Measurements from ENCODE around the gene DNAAF8. TPM values are rescaled to one million over a fixed set of nuclear protein-coding genes. Genes with fewer than 3 reads are reported as not detected.

The DNAAF8 gene
- total RNA-seq, 1 donor, result 1.7 TPM

DNA sequence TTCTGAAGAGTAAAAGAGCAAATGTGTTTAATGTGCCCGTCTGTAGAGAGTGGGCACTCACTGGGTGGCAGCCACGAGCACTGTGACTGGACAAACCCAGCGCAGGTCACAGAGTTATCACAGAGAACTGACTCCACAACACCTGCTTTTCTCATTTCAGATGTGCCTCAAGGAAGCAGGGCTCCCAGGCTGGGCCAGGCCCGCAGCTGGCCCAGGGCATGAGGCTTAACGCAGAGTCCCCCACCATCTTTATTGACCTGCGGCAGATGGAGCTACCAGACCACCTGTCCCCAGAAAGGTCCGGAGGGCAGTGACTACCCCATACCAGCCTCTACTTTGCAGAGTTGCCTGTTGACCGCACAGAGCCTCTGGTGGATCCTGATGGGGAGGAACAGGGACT, 11.9 kb downstream of the DNAAF8 start:
- DNase-seq (ENCODE audit: low read depth), result no peak

DNA sequence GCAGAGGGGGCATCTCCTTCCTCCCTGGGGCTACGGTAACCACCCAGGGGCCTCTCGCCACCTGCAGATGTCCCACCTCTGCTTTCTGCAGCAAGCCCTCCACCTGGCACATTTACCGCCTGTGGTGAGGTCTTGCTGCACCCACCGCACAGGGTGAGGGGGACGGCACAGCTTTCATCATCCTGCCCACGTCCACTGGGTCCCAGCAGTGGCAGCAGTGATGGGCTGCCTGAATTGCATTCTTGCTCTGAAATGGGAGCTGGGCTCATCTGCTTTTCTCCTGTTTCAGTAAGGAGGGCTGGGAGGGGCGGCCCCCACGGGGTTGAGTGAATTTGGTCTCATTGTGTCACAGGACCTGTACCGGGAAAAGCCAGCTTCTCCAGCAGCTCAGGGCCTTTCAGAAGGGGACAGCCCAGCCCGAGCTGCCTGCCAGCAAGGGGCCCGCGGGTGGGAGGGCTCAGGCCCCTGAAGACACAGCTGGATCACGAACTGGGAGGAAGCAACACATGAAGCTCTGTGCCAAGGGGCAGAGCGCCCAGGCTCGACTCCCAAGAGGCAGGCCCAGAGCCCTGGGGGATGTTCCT, 12.7 kb downstream of the DNAAF8 start:
- no peak for DNase-seq (ENCODE audit: low read depth)
- TF ChIP-seq, protein P1, sequence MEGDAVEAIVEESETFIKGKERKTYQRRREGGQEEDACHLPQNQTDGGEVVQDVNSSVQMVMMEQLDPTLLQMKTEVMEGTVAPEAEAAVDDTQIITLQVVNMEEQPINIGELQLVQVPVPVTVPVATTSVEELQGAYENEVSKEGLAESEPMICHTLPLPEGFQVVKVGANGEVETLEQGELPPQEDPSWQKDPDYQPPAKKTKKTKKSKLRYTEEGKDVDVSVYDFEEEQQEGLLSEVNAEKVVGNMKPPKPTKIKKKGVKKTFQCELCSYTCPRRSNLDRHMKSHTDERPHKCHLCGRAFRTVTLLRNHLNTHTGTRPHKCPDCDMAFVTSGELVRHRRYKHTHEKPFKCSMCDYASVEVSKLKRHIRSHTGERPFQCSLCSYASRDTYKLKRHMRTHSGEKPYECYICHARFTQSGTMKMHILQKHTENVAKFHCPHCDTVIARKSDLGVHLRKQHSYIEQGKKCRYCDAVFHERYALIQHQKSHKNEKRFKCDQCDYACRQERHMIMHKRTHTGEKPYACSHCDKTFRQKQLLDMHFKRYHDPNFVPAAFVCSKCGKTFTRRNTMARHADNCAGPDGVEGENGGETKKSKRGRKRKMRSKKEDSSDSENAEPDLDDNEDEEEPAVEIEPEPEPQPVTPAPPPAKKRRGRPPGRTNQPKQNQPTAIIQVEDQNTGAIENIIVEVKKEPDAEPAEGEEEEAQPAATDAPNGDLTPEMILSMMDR (IDR thresholded peaks at IDR 0.05; ENCODE audit: insufficient read depth, low read depth, low read length), result no peak

More for the DNA sequence above, 11.9 kb downstream of the DNAAF8 start:
- TF ChIP-seq, protein P1 (IDR thresholded peaks at IDR 0.05; ENCODE audit: insufficient read depth, low read depth, low read length), result no peak
- no peak overlapping the region for H3K4me3 ChIP-seq (ENCODE audit: low read depth, low read length)

DNA sequence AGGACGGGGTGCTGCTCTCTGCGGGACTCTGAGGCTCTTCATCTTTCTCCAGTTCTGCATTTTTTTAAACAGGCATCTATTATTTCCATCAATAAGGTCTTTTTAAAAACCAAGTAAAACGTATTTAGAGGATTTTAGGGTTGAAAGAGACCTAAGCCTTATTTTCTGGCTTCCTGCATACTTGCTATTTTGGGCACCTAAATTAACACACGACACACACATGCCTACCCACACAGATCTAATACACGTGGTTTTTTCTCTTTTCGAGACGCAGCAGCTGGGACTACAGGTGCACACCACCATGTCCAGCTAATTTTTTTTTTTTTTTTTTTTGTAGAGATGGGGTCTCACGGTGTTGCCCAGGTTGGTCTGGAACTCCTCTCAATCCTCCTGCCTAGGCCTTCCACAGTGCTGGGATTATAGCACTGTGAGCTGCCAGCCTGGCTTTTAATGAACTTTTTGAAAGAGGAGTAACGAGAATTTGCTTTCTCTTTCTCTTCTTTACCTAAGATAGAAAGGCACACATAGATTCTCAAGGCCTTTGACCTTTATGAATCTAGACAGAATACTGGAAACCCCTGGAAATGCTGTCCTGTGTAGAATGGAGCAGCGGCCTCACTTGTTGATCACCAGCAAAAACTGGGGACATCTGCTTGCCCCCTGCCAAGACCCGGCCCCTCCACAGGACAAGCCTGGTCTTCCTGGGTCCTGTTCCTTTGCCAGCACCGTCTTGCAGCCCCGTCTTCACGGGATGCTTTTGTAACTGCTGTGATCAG, 13.8 kb downstream of the DNAAF8 start:
- no peak for DNase-seq (ENCODE audit: low read depth)
- TF ChIP-seq, protein P1 (IDR thresholded peaks at IDR 0.05; ENCODE audit: insufficient read depth, low read depth, low read length), result no peak
- no peak overlapping the region for H3K4me3 ChIP-seq (ENCODE audit: low read depth, low read length)

More for the DNA sequence above, 12.7 kb downstream of the DNAAF8 start:
- no peak overlapping the region for H3K4me3 ChIP-seq (ENCODE audit: low read depth, low read length)

- TF ChIP-seq, protein P1 (IDR thresholded peaks at IDR 0.05; ENCODE audit: insufficient read depth, low read depth, low read length), result no peak
- H3K4me3 ChIP-seq (ENCODE audit: low read depth, low read length), result no peak overlapping the region
- no peak for DNase-seq (ENCODE audit: low read depth)
Measured at GRCh38 chr16:4748682-4749411, 14.5 kb downstream of the DNAAF8 start.

- H3K4me3 ChIP-seq (ENCODE audit: low read depth, low read length), result no peak overlapping the region
- TF ChIP-seq, protein P1 (IDR thresholded peaks at IDR 0.05; ENCODE audit: insufficient read depth, low read depth, low read length), result no peak
- no peak for DNase-seq (ENCODE audit: low read depth)
Measured at GRCh38 chr16:4749700-4750257, 15.4 kb downstream of the DNAAF8 start.

GRCh38 chr16:4750896-4751295, 16.6 kb downstream of the DNAAF8 start:
- DNase-seq (ENCODE audit: low read depth), result no peak
- no peak overlapping the region for H3K4me3 ChIP-seq (ENCODE audit: low read depth, low read length)
- TF ChIP-seq, protein P1 (IDR thresholded peaks at IDR 0.05; ENCODE audit: insufficient read depth, low read depth, low read length), result no peak
